Skeletal muscle cell (primary cell): Measurements from ENCODE around the gene RHEB.

Source experiments
- DNase-seq: peaks from one replicate; pipeline ENCODE4 v3.0.0-alpha.2; 2010; ENCODE audit warnings: low read depth
- H3K4me3 ChIP-seq: 2 replicates; pipeline ENCODE4 v1.5.1; 2011; ENCODE audit warnings: low read depth, mild to moderate bottlenecking, control low read depth, low read length, moderate library complexity

RHEB gene

GRCh38 chr7:151483711-151483983 lies 36.0 kb downstream of the RHEB start:
- DNase-seq: no peak
- no peak overlapping the region for H3K4me3 ChIP-seq

GRCh38 chr7:151482883-151483710 lies 36.6 kb downstream of the RHEB start:
- H3K4me3 ChIP-seq: no peak overlapping the region
- DNase-seq: no peak

GRCh38 chr7:151481650-151482505 lies 37.8 kb downstream of the RHEB start:
- no peak overlapping the region for H3K4me3 ChIP-seq
- DNase-seq: no peak

- no peak overlapping the region for H3K4me3 ChIP-seq
- no peak for DNase-seq
Observed at GRCh38 chr7:151477867-151478266, 41.8 kb downstream of the RHEB start.

- no peak for DNase-seq
- no peak overlapping the region for H3K4me3 ChIP-seq
Observed at GRCh38 chr7:151472644-151473380, 46.9 kb downstream of the RHEB start.

- no peak for DNase-seq
- H3K4me3 ChIP-seq: no peak overlapping the region
Observed at GRCh38 chr7:151470711-151471110, 49.0 kb downstream of the RHEB start.

- no peak for DNase-seq
- no peak overlapping the region for H3K4me3 ChIP-seq
Observed at GRCh38 chr7:151469281-151469680, 50.4 kb downstream of the RHEB start.

- no peak for DNase-seq
- no peak overlapping the region for H3K4me3 ChIP-seq
Observed at GRCh38 chr7:151468217-151469018, 51.3 kb downstream of the RHEB start.

- H3K4me3 ChIP-seq: no peak overlapping the region
Observed at GRCh38 chr7:151465169-151465568, 54.5 kb downstream of the RHEB start.

GRCh38 chr7:151462306-151462779 lies 57.4 kb downstream of the RHEB start:
- H3K4me3 ChIP-seq: no peak overlapping the region
- DNase-seq: no peak

More at GRCh38 chr7:151465169-151465568, 54.5 kb downstream of the RHEB start:
- no peak for DNase-seq

- no peak overlapping the region for H3K4me3 ChIP-seq
- no peak for DNase-seq
Observed at GRCh38 chr7:151461942-151462230, 57.8 kb downstream of the RHEB start.

GRCh38 chr7:151461096-151461941 lies 58.4 kb downstream of the RHEB start:
- DNase-seq: no peak

GRCh38 chr7:151460474-151460855 lies 59.2 kb downstream of the RHEB start:
- no peak for DNase-seq
- peak overlapping the region; percentile 29 for H3K4me3 ChIP-seq

More at GRCh38 chr7:151461096-151461941, 58.4 kb downstream of the RHEB start:
- H3K4me3 ChIP-seq: no peak overlapping the region

- DNase-seq: peak; percentile 81
- peak overlapping the region; percentile 29 for H3K4me3 ChIP-seq
Observed at GRCh38 chr7:151459726-151460473, 59.8 kb downstream of the RHEB start.

- no peak overlapping the region for H3K4me3 ChIP-seq
- DNase-seq: no peak
Observed at GRCh38 chr7:151457534-151457933, 62.2 kb downstream of the RHEB start.

GRCh38 chr7:151456782-151457181 lies 62.9 kb downstream of the RHEB start:
- H3K4me3 ChIP-seq: no peak overlapping the region
- DNase-seq: no peak

GRCh38 chr7:151456276-151456675 lies 63.4 kb downstream of the RHEB start:
- no peak for DNase-seq
- no peak overlapping the region for H3K4me3 ChIP-seq

- DNase-seq: no peak
- no peak overlapping the region for H3K4me3 ChIP-seq
Observed at GRCh38 chr7:151455690-151456089, 64.0 kb downstream of the RHEB start.
